ENCODE data around the gene KCNAB2.
"Not testable (repeated sequence)": the region's sequence is repeated elsewhere in the genome, so short reads cannot be mapped to it uniquely, and the experiment has no call there.

The KCNAB2 gene

DNA sequence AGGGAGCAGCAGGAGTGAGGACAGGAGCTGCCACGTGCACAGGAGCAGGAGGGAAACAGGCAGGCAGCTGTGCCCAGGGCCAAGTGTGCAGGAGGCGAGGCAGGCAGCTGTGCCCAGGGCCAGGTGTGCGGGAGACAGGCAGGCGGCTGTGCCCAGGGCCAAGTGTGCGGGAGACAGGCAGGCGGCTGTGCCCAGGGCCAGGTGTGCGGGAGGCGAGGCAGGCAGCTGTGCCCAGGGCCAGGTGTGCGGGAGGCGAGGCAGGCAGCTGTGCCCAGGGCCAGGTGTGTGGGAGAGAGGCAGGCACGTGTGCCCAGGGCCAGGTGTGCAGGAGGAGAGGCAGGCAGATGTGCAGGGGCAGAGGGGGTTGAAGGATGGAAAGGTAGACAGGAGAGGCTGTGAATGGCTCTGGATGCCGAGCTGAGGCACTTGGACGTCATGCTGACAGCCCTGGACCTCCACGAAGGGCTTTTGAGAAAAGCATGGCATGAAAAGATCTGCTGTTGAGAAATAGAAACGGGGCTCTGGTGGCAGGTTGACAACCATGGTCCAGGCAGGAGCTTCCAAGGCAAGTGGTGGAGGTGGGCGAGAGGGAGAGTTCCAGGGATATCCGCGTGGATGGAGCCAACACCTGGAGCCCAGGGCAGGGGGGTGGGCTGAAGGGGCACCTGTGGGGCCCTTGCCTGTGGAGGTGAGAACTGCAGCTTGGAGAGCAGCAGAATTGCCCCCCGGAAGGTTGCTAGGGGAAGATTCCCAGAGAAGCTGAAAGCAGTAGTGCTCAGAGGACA is 34.3 kb upstream of the KCNAB2 start:
- no peak for FAIRE-seq

DNA sequence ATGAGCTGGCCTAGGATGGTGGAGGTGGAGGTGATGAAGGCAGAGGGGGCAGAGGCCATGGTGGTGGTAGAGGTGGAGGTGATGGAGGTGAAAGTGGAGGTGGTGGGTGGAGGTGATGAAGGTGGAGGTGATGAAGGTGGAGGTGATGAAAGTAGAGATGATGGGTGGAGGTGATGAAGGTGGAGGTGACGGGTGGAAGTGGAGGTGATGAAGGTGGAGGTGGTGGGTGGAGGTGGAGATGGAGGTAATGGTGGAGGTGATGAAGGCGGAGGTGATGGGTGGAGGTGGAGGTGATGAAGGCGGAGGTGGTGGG is 33.8 kb upstream of the KCNAB2 start:
- FAIRE-seq, result no peak

DNA sequence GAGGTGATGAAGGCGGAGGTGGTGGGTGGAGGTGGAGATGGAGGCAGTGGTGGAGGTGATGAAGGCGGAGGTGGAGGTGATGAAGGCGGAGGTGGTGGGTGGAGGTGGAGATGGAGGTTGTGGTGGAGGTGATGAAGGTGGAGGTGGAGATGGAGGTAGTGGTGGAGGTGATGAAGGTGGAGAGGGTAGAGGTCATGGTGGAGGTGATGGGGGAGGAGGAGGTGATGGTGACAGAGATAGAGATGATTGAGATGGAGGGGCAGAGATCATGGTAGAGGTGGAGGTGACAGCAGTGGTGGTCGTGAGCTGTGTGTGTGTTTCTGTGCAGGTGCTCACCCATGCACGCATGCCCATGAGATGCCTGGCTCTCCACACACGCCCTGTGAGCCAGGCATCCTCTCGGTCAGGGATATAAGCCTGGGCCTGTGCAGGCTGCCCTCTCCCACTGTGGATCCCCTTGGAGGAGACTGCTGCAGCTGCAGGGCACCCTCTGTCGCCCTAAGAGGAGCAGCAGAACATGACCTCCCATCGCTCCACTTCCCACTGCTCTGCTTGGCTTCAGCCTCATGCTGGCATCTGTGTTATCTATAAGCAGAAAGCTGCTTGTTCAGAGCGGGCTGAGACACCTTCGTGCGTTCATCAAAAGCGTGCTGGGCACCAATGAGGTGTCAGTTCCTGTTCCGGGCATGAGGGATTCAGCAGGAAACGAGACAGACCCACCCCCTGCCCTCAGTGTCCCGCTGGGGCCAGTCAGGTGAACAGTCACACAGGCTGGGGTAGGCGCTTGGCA is 33.0 kb upstream of the KCNAB2 start:
- no peak for FAIRE-seq

DNA sequence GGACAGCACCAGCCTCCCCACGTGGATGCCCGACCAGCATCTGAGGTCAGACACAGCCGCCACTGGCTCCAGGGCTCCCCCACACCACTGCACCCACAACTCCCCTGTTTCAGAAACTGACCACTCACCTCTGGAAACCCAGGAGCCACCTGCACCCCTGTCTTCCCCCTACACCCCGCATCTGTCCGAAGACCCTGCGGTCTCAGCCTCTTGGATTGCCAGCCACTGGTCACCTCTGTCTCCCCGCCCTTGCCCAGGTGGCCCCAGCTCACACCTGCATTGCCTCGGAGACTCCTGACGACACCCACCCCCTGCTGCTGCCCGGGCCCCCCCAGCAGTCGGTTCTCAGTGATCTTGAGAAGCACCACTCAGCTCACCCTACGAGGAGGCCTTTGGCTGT is 32.2 kb upstream of the KCNAB2 start:
- no peak for FAIRE-seq

DNA sequence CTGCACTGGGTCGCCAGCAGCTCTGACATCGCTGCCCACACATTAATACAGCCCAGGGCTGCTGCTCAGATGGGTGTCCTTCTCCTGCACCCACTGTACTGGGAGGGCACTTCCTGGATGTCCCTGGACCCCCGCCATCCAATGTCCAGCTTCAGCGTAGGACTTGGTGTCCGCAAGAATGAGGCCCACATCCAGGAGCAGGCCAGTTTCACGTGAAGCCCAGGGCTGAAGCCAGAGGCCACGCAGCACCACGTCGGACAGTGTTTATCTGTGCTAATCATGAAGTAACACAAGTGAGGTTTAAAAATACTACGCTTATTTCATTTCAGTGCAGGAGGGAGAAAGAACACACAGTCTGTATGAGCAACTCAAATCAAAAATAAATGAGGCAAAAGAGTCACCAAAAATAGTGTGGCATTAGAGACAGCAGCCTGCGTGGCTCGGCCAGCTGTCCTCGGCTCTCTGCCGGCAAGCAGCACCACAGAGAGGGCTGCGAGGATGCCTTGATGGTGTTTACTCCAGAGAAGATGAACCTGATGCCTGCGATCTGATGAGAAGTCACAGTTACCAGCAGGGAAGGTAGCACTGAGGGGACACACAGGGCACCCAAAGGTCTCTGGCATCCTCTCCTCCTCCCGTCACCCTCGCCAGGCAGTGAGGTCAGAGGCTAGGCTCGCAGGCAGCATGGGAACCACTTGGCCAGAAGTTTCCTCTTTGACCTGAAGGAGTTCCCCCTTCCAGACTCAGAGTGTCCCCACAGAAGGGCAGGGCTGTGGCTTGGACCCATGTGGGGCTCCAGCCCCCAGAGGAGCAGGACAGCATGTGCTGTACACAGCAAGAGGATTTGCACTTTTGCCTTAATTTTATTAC is 31.3 kb upstream of the KCNAB2 start:
- no peak for FAIRE-seq

DNA sequence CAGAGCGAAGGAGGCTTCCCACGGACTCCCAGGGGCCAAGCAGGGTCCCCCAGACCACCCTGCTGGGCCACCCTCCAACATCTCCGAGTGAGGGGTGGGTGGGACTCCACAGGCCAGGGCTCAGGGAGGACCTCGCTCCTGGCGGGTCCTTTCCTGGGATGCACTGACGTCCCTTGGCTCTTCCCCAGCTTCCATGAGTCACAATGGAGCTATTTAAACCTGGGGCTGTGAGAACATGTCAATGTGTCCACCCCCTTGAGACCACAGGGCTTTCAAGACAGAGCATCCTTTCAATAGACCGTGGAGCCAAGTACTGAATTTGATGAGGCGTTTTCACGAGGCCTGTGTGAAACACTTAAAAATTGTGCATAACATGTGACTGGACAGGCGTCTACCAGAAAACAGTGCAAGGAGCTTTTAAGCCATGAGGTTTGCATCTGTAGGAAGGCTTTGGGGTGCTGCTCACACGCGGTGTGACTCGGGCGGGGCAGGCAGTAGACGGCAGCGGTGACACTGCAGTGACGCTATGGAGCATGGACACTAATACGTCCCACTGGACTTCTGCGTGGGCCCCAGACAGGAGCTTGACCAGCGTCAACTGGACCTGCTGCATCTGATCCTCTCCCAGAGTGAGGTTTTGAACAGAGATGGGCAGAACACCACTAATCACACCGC is 29.4 kb upstream of the KCNAB2 start:
- no peak for FAIRE-seq

DNA sequence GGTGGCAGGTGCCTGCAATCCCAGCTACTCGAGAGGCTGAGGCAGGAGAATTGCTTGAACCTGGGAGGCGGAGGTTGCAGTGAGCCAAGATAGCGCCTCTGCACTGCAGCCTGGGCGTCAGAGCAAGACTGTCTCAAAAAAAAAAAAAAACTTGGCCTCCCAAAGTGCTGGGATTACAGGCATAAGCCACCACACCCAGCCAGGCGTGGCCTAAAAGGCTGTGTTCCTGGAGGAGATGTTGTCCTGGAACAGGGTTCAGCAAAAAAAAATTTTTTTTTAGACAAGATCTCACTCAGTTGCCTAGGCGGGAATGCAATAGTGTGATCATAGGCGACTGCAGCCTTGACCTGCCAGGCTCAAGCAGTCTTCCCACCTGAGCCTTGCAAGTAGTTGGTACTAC is 28.0 kb upstream of the KCNAB2 start:
- not testable (repeated sequence) for FAIRE-seq

DNA sequence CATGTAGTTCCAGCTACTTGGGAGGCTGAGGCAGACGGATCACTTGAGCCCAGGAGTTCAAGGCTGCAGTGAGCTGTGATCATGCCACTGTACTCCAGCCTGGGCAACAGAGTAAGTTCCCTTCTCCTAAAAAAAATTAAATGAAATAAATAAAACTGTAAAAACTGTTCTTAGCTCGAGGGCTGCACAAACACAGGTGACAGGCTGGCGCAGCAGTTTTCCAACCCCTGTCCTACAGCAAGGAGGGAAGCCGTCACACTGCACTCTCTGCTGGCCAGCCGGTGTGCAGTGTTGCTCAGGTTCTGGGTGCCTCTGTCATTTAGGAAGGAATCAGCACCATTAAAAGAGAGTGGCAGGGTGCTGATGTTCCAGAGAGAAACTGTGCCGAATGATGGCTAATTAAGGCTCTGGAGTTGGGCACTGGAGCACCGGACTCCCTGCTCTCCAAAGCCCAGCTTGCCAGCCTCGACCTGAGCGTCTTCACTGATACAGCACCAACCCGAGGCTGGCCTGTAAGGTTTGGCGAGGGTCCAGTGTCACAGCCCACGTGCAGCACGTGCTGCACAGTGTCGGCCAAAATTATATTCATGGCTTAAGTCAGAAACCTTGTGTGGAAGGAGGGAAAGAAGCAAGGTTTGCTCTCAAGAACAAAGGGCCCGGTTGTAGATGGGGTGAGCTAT is 26.4 kb upstream of the KCNAB2 start:
- FAIRE-seq, result no peak

DNA sequence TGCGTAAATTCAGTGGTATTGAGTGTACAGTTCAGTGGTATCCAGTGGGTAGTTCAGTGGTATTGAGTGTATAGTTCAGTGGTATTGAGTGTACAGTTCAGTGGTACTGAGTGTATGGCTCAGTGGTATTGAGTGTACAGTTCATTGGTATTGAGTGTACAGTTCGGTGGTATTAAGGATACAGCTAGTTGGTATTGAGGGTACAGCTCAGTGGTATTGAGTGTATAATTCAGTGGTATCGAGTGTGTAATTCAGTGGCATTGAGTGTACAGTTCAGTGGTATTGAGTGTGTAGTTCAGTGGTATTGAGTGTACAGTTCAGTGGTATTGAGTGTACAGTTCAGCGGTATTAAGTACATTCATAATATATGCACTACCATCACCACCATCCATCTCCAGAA is 23.5 kb upstream of the KCNAB2 start:
- FAIRE-seq, result no peak

DNA sequence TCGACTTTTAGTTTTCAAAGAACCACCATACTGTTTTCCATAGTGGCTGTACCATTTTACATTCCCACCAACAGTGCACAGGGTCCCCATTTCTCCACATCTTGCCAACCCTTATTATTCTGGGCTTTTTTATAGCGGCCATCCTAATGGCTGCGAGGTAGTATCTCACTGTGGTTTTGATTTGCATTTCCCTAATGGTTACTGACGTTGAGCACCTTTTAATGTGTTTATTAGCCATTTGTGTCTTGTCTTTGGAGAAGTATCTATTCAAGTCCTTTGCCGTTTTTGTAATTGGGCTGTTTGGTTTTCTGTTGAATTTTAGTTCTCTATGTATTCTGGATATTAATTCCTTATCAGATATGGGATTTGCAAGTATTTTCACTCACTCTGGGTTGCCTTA is 22.3 kb upstream of the KCNAB2 start:
- FAIRE-seq, result no peak

DNA sequence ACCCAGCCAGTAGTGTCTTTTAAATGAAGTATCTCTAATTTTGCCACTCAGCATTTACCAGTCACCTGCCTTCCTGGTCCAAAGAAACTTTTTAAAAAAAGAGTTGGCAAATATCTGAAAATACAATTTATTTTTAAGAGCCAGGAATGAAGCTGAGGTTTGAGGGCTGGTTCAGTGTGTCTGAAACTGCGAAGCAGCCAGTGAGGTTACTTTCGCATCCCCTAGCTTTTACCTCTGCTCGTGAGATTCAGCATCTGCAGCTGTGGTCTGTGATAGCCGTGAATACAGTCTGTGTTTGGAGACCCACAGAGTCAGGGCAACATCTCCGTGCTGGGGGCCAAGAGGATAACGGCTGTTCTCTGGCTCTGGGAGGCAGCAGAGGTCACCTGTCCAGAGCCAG is 21.3 kb upstream of the KCNAB2 start:
- FAIRE-seq, result no peak

DNA sequence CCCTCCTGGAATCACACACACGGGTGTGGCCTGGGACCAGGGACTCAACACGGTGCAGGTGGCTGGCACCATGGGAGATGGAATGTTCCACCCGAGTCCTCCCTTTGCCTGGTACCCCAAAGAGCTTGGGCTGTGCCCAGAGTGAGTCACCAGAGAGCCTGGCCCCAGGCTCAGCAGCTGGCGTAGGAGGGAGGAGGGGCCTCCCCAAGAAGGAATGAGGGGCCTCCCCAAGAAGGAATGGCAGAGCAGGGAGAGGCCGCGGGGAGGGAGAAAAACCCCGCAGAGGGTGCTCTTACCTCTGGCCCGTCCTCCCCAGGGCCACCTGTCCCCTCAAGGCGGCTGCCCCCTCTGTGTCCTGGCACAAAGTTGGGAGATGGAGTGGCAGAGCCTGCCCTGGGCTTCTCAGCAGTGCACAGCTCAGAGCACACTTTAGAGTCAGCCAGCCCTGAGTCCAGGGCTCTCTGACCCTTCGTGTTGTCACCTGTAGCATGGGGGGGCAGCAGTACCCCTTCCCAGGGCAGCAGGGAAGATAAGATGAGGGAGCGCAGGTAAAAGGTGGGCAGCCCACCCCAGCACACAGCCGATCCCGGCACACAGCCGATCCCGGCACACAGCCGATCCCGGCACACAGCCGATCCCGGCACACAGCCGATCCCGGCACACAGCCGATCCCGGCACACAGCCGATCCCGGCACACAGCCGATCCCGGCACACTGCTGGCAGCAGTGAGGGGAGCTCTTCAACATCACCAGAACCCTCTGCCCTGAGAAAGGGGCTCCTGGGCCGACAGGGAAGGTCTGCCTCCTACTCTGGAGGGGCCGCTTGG is 20.2 kb upstream of the KCNAB2 start:
- FAIRE-seq, result no peak

DNA sequence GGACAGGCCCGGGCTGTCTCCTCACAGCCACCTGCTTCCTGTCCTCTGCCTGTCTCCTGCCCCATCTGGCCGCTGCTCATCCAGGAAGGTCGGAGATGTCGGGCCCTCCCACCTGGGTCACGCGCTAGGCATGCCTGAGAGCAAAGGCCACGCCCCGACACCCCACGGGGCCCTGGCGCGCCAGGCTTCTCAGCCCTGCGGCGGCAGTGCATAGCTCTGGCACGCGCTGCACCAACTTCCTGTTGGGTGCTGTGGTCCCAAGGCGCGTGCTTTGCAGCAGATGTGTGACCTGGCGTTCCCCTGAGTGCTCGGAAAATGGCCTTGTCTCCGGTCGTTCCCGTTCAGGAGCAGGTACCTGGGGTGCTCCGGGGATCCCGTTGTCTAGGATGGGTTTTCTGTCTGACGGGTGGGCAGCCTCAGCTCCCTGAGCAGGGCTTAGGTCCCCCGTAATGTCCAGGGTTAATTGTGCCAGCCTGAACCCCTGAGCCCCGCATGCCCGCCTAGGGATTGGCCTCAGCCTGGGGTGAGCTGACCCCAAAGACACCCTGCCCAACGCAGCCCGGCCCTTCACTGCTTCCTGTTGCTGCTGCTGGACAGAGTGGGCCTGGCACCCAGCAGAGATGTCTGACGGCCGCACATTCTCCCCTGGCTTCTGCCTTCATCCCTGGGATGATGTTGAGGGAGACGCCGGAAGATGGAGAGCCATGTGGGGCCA is 19.4 kb upstream of the KCNAB2 start:
- no peak for FAIRE-seq

DNA sequence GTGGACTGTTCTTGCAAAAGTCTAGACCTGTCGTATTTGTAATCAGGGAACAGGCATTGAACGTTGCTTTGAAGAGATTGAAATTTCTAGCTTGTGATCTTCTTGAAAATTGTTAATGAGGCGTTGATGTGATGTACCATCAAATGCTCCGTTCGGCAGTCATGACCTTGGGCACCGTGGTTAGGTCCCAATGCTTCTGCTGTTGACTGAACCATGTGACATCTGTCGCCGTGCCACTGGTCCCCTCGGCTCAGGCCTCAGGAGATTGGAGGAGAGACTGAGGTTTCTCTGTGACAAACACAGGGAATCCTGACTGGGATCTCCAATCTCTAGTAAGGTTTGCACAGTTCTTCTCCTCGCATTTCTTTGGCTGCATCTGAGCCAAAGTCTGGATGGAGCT is 18.1 kb upstream of the KCNAB2 start:
- no peak for FAIRE-seq

DNA sequence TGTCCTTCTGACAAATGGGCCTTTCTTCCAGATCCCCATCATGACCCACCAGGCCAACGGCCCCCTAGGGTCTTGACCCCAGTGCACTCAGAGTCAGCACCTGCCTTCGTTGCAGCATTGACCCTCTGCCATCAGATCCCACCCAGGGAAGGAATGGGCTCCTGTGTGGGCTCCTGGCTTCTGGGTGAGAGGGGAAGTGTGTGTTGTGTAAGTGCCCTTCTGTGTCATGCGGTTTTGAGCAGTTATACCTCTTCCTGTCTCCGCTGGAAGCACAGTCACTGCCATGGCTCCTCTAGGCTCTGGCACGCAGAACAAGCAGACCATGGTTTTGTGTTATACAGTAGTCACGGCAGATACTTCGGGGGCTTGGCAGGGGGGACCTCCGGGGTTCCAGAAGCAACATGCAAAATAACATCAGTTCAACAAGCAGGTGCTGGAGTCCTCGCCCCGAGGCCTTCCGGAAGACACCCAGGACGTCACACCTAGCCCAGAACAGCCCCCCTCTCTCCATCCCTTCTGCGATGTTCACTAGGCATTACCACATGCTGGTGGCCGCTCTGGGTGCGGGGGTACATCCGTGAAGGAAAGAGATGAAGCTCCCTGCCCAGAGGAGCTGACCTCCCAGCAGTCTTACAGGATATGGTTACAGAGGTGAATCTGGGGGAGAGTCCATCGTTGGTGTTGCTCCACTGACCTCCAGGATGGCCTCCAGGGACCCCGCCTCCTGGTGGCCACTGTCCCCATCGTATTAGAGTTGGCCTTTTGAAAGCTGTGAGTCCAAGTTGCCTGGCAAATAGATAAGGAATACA is 17.4 kb upstream of the KCNAB2 start:
- FAIRE-seq, result no peak

DNA sequence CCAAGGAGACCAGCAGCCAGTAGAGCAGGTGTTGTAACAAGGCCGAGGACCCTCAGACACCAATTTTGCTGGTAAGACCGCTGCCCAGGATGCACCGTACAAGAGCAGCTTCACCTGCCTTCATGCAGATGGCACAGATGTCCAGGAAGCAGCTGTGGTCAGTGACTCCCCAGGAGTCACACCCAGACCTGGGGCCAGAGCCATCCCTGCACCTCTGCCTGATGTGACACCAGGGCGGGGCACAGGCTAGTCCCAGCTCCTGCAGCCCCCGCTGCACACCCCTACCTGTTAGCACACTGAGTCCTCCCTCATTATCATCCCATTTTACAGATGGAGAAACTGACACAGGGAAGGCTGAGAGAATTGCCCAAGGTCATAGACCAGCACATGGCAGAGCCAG is 16.3 kb upstream of the KCNAB2 start:
- no peak for FAIRE-seq

DNA sequence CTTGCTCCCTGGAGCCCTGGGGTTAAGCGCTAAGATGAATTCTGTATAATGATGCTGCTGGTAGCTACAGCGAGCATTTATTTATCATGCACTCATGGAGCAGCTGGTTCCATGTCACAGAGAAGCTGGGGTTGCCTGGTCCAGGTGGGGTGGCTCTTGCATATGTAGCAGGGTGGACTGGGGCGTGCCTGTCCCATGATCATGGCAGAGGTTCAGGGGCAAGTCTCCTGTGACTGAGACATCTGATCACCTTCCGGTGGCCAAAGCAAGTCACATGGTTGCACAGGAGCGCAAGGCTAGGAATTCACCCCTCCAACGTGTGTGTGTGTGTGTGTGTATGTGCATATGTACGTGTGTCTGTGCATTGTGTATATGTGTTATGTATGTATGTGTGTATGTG is 15.6 kb upstream of the KCNAB2 start:
- FAIRE-seq, result no peak

DNA sequence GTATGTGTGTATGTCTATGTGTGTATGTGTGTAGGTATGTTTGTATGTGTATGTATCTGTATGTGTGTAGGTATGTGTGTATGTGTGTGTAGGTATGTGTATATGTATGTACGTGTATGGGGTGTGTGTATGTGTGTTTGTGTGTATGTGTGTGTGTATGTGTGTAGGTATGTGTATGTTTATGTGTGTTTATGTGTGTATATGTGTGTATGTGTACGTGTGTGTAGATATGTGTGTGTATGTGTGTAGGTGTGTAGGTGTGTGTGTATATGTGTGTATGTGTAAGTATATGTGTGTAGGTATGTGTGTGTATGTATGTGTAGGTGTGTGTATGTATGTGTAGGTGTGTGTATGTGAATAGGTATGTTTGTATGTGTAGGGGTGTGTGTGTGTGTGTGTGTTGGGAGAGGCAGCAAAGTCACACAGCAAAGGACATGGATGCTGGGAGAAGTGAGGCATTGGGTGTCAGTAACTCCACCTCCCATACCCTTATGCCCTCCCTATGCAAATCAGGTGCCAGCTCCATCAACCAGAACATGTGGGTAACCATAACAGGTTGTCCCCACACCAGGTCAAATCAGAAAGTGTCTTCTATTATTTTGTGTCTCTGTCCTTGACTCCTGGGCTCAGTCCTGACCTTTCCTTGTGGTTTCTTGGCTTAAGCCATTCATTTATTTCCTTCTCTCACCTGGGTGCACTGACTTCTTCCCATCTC is 15.0 kb upstream of the KCNAB2 start:
- FAIRE-seq, result no peak

DNA sequence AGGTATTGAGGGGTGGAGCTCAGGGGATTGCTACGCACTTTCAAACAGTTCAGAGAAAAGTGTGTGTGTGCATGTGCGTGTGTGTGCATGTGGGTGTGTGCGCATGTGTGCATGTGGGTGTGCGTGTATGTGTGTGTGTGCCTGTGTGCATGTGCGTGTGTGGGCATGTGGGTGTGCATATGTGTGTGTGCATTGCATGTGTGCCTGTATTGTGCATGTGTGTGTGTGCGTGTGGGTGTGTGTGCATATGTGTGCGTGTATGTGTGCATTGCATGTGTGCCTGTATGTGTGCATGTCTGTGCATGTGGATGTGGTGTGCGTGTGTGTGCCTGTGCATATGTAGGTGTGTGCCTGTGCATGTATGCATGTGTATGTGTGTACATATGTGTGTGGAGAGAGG is 12.6 kb upstream of the KCNAB2 start:
- FAIRE-seq, result no peak

Measured in G401.6 (cell line).